ENCODE measurements around the gene NUCB1.
"Not testable (repeated sequence)": the region's sequence is repeated elsewhere in the genome, so short reads cannot be mapped to it uniquely, and the experiment has no call there.

The NUCB1 gene

DNA sequence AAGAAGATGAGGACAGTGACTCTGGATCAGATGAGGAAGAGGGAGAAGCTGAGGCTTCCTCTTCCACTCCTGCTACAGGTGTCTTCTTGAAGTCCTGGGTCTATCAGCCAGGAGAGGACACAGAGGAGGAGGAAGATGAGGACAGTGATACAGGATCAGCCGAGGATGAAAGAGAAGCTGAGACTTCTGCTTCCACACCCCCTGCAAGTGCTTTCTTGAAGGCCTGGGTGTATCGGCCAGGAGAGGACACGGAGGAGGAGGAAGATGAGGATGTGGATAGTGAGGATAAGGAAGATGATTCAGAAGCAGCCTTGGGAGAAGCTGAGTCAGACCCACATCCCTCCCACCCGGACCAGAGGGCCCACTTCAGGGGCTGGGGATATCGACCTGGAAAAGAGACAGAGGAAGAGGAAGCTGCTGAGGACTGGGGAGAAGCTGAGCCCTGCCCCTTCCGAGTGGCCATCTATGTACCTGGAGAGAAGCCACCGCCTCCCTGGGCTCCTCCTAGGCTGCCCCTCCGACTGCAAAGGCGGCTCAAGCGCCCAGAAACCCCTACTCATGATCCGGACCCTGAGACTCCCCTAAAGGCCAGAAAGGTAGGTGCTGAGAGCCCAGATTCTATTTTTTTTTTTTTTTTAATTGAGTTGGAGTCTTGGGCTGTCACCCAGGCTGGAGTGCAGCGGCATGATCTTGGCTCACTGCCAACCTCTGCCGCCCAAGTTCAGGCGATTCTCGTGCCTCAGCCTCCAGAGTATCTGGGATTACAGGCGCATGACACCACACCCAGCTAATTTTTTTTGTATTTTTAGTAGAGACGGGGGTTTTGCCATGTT lies 25.6 kb upstream of the NUCB1 start:
- no peak for DNase-seq (ENCODE audit: low read depth, low spot score)

DNA sequence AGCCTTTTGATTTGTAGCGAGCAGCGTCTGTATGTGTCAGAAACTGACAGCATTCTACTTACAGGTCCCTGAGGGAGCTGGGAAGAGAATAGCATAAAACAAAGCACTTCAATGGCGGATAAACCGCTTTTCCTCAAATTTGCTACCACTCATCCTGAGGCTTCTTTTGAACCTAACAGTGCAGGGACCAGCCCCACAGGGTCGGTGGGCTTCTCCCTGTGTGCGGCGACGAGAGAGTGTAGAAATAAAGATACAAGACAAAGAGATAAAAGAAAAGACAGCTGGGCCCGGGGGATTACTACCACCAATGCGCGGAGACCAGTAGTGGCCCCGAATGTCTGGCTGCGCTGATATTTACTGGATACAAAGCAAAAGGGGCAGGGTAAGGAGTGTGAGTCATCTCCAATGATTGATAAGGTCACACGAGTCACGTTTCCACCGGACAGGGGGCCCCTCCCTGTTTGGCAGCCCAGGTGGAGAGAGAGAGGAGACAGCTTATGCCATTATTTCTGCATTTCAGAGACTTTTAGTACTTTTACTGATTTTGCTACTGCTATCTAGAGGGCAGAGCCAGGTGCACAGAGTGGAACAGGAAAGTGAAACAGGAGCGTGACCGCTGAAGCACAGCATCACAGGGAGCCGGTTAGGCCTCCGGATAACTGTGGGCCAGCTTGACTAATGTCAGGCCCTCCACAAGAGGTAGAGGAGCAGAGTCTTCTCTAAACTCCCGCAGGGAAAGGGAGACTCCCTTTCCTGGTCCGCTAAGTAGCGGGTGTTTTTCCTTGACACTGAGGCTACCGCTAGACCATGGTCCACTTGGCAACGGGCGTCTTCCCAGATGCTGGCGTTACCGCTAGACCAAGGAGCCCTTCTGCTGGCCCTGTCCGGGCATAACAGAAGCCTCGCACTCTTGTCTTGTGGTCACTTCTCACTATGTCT lies 23.8 kb upstream of the NUCB1 start:
- DNase-seq (ENCODE audit: low read depth, low spot score) = not testable (repeated sequence)

DNA sequence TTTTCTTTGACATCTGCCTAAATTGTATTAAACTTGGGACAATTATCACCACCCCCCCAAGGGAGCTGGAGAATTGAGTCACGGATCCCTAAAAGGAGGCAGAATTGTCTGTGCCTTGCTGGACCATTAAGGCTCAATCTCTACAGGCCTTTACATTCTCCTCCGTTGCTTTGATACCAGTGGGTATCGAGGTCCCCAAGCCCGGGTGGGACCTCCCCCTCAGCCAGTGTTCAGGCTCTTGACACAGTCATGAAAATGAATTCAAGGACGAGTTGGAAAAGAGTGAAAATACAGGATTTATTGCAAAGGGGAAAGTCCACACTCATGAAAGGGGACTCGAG lies 22.3 kb upstream of the NUCB1 start:
- no peak for DNase-seq (ENCODE audit: low read depth, low spot score)

DNA sequence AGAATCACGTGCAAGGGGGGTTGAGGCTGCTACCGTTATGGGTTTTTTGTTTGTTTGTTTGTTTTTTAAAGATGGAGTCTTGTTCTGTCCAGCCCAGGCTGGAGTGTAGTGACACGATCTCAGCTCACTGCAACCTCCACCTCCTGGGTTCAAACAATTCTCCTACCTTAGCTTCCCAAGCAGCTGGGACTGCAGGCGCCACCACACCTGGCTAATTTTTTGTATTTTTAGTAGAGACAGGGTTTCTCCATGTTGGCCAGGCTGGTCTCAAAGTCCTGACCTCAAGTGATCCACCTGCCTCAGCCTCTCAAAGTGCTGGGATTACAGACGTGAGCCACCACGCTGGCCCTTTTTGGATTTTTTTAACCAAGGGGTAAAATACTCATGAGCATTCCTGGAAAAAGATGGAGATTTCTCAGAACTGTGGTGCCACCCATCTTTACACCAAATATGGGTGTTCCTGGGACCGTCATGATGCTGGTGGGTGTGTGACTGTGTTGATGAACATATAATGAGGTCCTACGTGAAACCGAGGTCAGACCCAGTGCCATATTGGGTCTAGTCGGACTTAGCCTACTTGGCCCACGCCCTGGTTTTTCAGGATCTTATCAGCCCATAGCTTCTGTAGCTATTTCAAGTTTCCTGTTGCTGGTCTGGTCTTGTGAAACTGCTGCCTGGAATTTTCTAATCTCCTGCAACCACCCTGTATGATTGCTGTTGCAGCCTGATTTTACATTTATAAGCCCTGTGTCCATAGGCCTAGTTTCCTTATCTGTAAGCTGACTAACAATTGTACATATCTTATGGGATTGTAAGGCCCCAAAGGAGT lies 21.7 kb upstream of the NUCB1 start:
- no peak for DNase-seq (ENCODE audit: low read depth, low spot score)

DNA sequence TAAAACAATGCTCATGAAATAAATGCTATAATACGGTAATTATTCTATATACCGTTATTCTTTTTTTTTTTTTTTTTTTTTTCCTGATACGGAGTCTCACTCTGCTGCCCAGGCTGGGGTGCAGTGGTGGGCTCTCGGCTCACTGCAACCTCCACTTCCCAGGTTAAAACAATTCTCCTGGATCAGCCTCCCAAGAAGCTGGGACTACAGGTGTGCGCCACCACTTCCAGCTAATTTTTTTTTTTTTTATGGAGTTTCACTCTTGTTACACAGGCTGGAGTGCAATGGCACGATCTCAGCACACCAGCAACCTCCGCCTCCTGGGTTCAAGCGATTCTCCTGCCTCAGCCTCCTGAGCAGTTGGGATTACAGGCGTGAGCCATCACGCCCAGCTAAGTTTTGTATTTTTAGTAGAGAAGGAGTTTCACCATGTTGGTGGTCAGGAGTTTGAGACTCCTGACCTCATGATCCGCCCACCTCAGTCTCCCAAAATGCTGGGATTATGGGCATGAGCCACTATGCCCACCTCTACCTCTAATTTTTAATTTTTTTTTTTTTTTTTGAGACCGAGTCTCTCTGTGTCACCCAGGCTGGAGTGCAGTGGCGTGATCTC lies 21.0 kb upstream of the NUCB1 start:
- DNase-seq (ENCODE audit: low read depth, low spot score) = no peak

DNA sequence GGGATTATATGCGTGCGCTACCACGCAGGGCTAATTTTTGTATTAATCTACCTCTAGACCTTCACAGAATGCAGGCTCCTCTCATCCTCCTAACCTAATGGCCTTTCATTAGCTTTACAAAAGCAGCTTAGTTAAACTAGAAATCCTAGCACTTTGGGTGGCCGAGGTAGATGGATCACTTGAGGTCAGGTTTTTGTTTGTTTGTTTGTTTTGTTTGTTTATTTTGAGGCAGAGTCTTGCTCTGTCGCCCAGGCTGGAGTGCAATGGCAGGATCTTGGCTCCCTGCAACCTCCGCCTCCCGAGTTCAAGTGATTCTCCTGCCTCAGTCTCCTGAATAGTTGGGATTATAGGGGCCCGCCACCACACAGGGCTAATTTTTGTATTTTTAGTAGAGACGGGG lies 20.4 kb upstream of the NUCB1 start:
- not testable (repeated sequence) for DNase-seq (ENCODE audit: low read depth, low spot score)

DNA sequence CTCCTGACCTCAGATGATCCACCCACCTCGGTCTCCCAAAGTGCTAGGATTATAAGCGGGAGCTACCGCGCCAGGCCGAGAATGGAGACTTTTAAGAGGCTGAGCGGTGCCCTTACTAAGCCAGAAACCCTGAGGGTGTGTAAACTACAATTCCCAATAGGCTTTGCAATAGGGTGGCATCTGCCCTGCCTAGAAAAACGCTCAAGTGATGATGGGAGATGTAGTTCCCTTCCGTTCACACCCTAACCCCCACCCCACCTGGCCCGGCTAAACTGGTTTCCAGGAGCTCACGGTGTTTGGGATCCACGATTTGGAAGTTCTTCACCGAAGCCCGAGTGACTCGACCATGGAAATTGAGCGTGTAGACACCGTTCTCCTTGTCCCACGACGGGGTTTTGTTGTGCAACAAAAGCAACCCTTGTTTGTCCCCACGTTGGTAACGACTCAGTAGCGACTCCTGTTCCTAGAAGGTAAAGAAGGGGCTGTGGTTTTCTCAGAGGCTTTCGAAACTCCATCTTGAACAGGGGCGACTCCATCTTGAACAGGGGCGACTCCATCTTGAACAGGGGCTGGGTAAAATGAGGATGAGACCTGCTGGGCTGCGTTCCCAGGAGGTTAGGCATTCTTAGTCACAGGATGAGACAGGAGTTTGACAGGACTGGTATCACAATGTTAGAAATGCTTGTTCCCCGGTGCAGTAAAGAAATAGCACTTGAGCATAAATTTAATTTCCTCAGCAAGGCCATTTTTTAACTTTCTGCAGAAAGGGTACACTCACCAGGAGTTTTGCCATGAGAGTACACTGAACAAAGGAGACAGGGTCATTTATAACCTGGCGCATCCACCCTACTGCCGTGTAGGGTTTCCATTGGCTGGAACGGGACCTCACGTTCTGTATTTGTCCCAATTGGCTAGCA lies 18.1 kb upstream of the NUCB1 start:
- DNase-seq (ENCODE audit: low read depth, low spot score) = no peak

DNA sequence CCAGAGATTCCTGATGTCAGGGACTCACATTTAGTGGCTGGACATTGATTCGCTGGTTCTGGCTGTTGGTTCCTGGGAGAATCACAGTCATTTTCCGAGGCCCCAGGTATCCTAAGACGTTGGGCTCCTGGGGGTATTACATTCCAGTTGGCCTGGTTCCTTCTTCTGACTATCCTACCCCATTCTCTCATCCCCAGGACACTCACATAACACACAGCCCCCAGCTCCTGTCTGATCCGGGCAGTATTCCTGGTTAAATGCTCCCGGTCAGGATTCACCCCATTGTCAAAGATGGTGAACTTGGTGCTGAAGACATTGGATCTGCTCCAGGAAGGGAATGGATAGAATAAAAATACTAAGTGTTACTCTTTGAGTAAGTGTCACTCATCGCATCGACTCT lies 16.4 kb upstream of the NUCB1 start:
- no peak for DNase-seq (ENCODE audit: low read depth, low spot score)

DNA sequence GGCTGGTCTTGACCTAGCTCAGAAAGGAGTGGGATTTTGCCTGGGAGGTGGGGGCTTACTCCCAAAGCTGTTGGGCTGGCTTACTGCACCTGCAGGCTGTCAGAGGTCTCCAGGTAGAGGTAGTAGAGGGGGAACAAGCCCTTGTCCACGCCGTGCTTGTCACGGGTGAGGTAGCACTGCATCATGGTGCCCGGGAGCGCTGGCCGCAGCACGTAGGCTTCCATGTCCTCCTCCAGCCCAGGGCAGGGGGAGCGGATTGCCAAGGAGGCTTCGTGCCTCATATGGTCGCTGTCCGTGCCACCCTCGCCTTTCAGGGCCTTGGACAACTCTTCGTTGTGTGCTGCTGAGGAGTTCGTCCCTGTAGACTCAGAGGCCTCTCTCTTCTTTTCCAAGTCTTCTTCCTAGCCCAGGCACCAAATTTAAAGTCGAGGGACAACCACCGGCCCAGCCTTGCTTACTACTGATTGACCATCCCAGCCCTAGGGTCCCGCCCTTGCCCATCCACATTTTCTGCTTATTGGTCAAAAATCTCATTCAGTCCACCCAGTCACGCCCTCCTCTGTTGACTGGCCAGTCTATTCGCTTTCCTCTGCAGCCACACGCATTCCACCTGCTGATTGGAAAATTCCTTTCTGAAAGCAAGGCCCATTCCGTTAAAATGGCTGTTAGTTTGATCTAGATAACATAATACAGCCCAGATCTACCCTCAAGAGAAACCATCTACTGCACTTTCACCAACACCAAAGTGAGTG lies 12.1 kb upstream of the NUCB1 start:
- no peak for DNase-seq (ENCODE audit: low read depth, low spot score)

DNA sequence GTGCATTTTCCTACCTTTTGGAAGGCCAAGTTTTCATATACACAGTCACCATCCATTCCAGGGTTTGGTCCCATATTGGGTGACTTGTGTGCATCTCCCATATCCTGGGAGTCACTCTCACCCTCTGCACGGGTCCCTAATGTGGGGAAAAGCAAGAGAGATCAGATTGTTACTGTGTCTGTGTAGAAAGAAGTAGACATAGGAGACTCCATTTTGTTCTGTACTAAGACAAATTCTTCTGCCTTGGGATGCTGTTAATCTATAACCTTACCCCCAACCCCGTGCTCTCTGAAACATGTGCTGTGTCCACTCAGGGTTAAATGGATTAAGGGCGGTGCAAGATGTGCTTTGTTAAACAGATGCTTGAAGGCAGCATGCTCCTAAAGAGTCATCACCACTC lies 10.6 kb upstream of the NUCB1 start:
- DNase-seq (ENCODE audit: low read depth, low spot score) = not testable (repeated sequence)

DNA sequence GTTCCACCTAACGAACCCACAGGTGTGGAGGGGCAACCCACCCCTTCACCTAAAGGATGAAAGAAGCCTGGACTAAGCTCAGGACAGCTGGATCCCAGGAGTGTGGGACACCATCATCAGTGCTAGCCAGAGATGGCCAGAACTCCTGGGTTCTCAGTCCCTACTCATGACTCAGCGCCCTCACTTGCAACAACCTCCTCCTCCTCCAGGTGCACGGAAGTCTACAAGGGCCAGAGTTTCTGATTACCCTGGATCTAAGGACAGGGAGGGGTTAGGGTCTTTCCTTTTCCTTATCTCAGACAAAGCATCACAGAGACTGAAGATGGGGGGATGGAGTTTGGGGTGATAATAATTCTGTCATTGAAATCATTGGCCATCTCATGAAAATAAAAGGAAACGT lies 9.6 kb upstream of the NUCB1 start:
- DNase-seq (ENCODE audit: low read depth, low spot score) = no peak

DNA sequence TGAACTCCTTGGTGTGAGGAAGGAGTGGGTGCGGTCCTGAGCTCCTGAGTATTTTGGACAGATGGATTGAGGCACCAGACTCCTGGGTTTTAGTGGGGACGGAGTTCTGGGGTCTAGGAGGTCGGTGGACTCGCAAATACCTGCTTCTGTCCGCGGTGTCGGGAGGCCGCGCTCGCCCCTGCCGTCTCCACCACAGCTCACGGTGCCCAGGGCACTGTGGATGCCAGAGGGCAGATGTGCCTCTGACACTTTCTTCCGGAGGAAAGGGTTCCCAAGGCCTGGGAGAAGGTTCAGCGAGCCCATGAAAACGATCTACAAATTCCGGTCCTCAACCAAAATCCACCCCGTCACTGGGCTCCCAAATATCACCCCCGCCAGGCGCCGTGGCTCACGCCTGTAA lies 4.9 kb upstream of the NUCB1 start:
- DNase-seq (ENCODE audit: low read depth, low spot score) = no peak

DNA sequence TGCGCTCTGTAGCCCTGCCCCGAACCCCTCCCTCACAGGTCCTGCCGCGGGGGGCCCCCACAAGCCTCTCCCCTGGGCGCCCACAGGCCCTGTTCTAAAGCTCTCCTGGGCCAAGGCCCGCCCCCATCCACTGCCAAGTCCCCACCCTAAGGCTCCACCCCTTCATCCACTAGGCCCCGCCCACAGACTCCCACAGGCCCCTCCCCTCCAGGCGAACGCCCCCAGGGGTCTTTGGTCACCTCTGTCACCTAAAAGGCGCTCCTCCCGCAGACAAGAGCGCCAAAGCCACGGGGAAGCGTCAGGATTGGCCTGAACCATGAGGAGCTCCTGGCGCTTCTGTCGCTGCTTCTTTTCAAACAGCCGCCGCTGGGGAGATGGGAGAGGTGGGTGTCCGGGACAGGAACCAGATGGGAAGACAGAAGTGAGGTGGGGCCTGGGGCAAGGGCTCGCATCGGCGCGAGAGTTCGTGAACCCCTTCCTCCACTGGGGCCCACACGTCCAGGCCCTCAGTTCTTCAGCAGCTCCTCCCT lies 3.9 kb upstream of the NUCB1 start:
- no peak for DNase-seq (ENCODE audit: low read depth, low spot score)

DNA sequence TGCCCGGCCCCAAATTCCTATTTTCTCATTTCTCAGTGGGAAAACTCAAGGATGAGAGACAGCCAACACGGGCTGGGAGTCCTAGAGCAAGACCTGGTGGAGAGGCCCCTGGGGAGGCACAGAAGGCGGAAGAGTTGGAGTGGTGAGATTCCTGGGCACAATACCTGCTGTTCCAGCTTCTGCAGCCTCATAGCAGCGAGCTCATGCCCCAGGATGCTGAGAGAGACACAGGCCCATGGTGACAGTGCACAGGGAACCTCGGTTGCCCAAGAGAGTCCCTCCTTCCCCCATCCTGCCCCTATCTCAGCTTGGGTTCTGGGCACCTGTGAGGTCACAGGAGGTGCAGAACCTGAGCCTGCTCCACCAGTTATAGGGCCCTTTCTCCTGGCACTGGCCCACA lies 2.9 kb upstream of the NUCB1 start:
- no peak for DNase-seq (ENCODE audit: low read depth, low spot score)

DNA sequence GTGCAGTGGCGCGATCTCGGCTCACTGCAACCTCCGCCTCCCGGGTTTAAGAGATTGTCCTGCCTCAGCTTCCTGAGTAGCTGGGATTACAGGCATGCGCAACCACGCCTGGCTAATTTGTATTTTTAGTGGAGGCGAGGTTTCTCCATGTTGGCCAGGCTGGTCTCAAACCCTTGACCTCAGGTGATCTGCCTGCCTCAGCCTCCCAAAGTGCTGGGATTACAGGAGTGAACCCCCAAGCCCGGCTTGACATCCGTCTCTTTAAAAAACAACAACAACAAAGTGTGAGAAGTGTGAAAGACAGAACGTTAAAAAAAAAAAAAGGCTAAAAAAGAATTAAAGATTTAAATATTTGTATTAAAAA lies 744 bp upstream of the NUCB1 start:
- not testable (repeated sequence) for DNase-seq (ENCODE audit: low read depth, low spot score)

DNA sequence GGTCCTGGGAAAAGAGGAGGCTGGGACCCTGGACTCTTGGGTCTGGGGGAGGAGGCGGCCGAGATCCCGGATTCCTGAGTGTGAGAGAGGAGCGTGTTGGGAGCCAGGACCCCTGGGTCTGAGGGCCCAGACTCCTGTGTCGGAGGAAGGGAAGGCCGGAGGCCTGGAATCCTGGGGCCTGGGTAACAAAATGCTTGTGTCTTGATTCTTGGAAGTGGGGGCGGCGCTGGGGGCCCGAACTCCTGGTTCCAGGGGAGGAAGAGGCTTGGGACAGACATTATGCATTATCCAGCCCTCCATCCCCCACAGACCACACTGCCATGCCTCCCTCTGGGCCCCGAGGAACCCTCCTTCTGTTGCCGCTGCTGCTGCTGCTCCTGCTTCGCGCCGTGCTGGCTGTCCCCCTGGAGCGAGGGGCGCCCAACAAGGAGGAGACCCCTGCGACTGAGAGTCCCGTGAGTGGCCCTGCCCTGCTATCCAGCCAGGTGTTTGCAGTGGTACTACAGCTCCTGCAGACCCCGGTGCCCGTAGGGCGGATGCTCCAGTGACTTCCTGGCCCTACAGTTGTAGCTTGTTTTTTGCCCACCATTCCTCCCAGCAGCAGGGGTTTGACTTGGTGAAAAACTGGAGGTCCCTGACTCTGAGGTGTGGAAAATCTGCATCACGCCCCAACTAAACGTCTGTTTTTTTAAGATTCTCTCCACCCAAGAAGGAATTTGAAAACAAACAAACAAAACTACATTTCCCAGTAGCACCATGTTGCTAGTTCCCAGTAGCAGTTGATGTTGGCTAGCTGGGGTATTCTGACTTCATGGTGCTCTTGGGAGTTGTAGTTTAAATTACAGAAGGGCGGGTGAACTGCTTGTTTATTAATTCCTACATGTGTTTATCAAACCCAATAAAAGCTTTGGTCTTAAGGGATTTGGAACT lies 630 bp downstream of the NUCB1 start:
- DNase-seq (ENCODE audit: low read depth, low spot score) = no peak

DNA sequence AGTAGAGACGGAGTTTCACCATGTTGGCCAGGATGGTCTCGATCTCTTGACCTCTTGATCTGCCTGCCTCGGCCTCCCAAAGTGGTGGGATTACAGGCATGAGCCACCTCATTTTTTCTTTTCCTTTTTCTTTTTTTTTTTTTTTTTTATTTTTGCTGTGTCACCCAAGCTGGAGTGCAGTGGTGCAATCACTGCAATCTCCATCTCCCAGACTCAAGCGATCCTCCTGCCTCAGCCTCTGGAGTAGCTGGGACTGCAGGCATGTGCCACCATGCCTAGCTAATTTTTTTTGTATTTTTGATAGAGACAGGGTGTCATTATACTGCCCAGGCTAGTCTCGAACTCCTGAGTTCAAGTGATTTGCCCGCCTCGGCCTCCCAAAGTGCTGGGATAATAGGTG lies 2.2 kb downstream of the NUCB1 start:
- not testable (repeated sequence) for DNase-seq (ENCODE audit: low read depth, low spot score)

DNA sequence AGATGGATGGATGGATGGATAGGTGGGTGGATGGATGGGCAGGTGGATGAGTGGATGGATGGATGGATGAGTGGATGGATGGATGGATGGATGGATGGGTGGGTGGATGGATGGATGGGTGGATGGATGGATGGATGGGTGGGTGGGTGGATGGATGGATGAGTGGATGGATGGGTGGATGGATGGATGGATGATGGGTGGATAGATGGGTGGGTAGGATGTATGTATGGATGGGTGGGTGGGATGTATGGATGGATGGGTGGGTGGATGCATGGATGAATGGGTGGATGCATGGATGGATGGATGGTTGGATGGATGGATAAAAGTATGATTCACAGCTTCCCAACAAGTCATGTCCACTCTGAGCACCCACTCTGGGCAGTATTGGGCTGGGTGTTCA lies 3.7 kb downstream of the NUCB1 start:
- DNase-seq (ENCODE audit: low read depth, low spot score) = not testable (repeated sequence)
